Naive thymus-derived CD8-positive, alpha-beta T cell (primary cell): Measurements from ENCODE around the gene VCP. TPM values are rescaled to one million over a fixed set of nuclear protein-coding genes. Genes with fewer than 3 reads are reported as not detected.

Experiments
- ATAC-seq, 2 donors: fragments of 150-1000 bp; cut with Tn5 transposase in 1 of 2; sonication (Bioruptor Pico), chemical (Tn5 transposase) in 1 of 2; 1 replicate in 1 of 2; 2 replicates in 1 of 2; pipeline ENCODE4 v1.10.0; 2021; ENCODE audit warnings: mild to moderate bottlenecking in 2 of 2, moderate library complexity in 2 of 2
- POLR2A ChIA-PET: fragments of 350-600 bp; sonication (Branson Sonifier 250); formaldehyde crosslinking; loops from one replicate; lab custom pipeline; 2021; ENCODE audit warnings: antibody characterized with exemption; lab: Charles Lee
- DNase-seq, 10 donors: peaks; one replicate each; pipeline versions ENCODE4 v3.0.0 to v3.0.0-alpha.2; 2020 to 2022
- H3K27ac Mint-ChIP-seq, 10 donors: one replicate each; pipeline ENCODE4 v1.8.0; 2020 to 2022; ENCODE audit warnings: mild to moderate bottlenecking in 10 of 10, mixed read lengths in 10 of 10, moderate library complexity in 4 of 10, inconsistent platforms in 1 of 10
- H3K27me3 Mint-ChIP-seq, 5 donors: one replicate each; pipeline ENCODE4 v1.8.0; 2021 to 2022; ENCODE audit warnings: mixed read lengths in 5 of 5
- H3K36me3 Mint-ChIP-seq, 3 donors: one replicate each; pipeline ENCODE4 v1.8.0; 2020 to 2022; ENCODE audit warnings: mixed read lengths in 3 of 3, mild to moderate bottlenecking in 2 of 3, inconsistent platforms in 1 of 3
- H3K4me1 Mint-ChIP-seq, 4 donors: one replicate each; pipeline ENCODE4 v1.8.0; 2021 to 2022; ENCODE audit warnings: mixed read lengths in 4 of 4
- H3K4me3 Mint-ChIP-seq, 10 donors: one replicate each; pipeline ENCODE4 v1.8.0; 2020 to 2022; ENCODE audit warnings: mild to moderate bottlenecking in 10 of 10, mixed read lengths in 10 of 10, moderate library complexity in 6 of 10, inconsistent platforms in 1 of 10
- H3K9me3 Mint-ChIP-seq, 9 donors: one replicate each; pipeline ENCODE4 v1.8.0; 2020 to 2022; ENCODE audit warnings: mixed read lengths in 9 of 9, mild to moderate bottlenecking in 3 of 9, inconsistent platforms in 1 of 9, moderate library complexity in 1 of 9
- polyA plus RNA-seq, 3 donors: library from polyadenylated mRNA; unstranded; fragments of 300-500 nt; fragmentation: Illumina TruSeq; gene quantifications; one replicate each; pipeline ENCODE4 v1.2.3, GENCODE V29; 2021
- total RNA-seq, 8 experiments: library from RNA in 2 of 8; stranded (reverse) in 2 of 8; gene quantifications; one replicate each; pipeline ENCODE4 v1.2.3 and lab custom pipeline; 2021 to 2026

VCP gene
- total and polyA plus RNA-seq, 5 experiments from 2014 or later, result 136 to 177 (median 152) TPM

DNA sequence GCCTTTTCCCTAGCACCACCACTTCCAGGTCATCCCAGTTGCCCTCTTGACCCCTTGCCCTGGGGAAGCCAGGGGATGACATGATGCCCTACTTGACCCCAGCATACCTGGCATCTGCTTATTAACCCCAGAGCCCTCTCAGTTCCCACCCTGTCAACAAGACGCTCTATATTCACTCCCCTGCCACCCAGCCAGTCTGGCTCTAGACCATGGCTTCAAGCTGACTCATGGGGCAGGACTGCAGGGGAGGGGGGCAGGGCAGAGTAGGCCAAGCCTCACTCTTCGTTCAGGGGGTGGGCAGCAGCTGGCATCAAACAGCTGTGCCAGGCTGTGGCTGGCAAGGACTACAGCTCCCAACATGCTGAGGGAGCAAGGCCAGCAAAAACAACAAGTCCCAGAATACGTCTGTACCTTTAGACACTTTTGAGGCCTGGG, 37.9 kb upstream of the VCP start:
- H3K9me3 Mint-ChIP-seq, result no peaks in the 10 kb centered on the region
- peak overlapping the region in 9 of 10 donors; percentile 75 to 92 (median 84) for H3K4me3 Mint-ChIP-seq
- POLR2A ChIA-PET, result interaction anchor here (1.3 to 3.4 kb wide), 4 partner anchors 8 to 30 kb away, joined by 4 to 29 read pairs (median 10); partner anchors contain the start of genes FANCG, PIGO and STOML2
- no peak for DNase-seq
- H3K27ac Mint-ChIP-seq, result peak overlapping the region in 6 of 10 donors; percentile 82 to 93 (median 90)
- no peak for ATAC-seq
- peaks cover 0 to 18% (median 6%) of the 10 kb centered on the region in 3 donors for H3K36me3 Mint-ChIP-seq
- no peaks in the 10 kb centered on the region for H3K27me3 Mint-ChIP-seq
- peaks cover 35 to 54% (median 51%) of the 10 kb centered on the region in 4 donors for H3K4me1 Mint-ChIP-seq

DNA sequence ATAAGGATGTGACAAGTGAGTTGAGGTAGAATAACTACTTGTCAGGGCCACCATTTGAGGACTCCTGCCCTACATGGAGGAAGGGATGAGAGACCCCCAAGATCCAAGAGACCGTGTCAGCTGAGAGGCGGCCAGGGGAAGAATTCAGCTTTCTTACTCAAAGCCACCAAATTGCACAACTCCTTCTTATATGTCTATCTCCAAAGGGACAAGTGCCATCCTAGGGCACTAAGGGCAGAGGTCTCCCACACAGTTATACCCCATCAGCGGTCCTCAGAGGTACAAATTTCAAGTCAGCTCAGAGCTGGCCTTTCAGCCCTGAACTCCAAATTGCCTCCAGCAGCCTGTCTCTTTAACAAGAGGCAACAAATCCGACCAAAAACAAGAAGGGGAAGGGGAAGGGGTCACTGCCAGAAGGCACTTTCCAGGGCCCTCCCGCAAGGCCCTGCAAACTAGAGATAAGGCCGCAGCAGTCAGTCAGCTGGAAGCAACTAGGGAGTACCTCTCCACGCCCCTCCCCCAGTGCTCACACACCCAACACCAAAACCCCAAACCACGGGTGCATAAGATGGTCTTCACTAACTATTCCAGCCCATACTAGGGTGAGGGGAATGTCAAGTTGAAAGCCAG, 36.6 kb upstream of the VCP start:
- Mint-ChIP-seq H3K9me3 (no peaks in the 10 kb centered on the region), H3K36me3 (peaks cover 0 to 21% (median 6%) of the 10 kb centered on the region in 3 donors), H3K4me3 (peak overlapping the region in 1 of 10 donors; percentile 9), H3K27me3 (no peaks in the 10 kb centered on the region), H3K27ac (peak overlapping the region in 1 of 10 donors; percentile 60), H3K4me1 (peaks cover 25 to 42% (median 39%) of the 10 kb centered on the region in 4 donors)
- ATAC-seq (no peak), DNase-seq (no peak)
- POLR2A ChIA-PET, result interaction anchor here (2.1 kb wide), 1 partner anchor 37 kb away, joined by 8 read pairs; the partner anchor contains the start of gene VCP

DNA sequence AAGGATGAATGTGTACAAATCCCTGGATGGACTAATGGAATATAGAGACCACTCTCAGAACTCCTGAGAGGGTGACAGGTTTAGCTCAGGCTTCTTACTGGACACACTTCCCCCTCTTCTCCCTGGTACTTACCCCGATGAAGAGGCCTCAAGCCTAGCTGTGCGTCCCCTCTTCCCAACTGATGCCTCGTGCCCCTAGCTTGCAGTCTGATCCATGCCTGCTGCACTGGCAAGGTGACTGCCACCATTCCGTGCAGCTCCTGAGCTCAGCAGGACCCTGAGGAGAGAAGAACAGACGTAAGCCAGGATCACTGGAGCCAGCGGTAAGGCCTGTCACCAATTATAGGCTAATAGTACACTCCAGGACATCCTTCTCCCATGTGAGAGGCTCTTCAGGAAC, 36.0 kb upstream of the VCP start:
- Mint-ChIP-seq H3K9me3 (no peaks in the 10 kb centered on the region), H3K36me3 (peaks cover 0 to 21% (median 6%) of the 10 kb centered on the region in 3 donors), H3K27me3 (no peaks in the 10 kb centered on the region), H3K4me1 (peaks cover 21 to 39% (median 35%) of the 10 kb centered on the region in 4 donors), H3K4me3 (no peak overlapping the region), H3K27ac (peak overlapping the region in 2 of 10 donors; percentile 27 to 43)
- POLR2A ChIA-PET, result interaction anchor here (2.1 kb wide), 1 partner anchor 36 kb away, joined by 8 read pairs; the partner anchor contains the start of gene VCP
- DNase-seq, result no peak
- ATAC-seq, result no peak

DNA sequence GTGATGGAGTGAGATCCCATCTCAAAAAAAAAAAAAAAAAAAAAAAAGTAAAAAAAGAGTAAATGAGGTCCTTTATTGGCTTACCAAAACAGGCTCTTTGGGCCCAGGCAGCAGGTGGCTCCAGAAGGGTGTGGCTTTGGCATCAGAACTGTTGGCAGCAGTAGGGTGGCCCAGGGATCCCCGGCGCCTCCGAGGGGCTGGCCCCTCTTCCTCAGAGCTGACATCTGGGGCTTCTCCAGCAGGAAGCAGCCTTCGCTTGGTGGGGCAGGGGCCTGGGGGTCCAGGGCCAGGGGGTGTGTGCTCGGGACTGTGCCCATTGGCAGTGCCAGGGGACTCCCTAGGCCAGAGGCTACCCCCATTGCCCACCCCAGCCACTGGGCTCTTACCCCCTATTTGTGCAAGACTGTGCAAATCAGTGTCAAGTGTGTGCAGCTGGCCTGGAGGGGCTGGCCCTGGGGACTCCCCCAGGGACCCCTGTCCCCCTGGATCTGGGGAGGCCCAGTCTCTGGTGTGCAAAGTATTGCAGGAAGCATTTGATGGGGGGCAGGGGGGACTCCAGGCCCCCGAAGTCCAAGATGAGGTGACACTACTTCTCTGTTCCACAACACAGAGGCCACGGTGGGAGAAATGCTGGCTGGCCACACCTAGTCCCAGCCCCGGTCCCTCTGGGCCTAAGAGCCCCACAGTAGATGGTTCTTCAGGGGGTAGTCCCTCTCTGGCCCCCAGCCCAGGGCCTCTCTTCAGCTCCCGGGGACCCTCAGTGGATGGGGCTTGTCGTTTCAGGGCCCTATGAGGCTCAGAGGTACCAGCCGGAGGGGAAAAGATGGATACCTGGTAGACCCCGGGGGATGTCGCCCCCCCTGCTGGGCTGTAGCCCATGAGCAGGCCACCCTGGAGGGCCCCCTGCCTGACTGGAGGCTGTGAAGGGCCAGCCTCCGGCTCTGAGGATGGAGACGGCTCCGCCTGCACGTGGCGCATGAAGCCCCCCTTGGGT, 35.2 kb upstream of the VCP start:
- Mint-ChIP-seq H3K27me3 (no peaks in the 10 kb centered on the region), H3K4me1 (peaks cover 26 to 46% (median 38%) of the 10 kb centered on the region in 4 donors), H3K27ac (peak overlapping the region in 1 of 10 donors; percentile 56), H3K9me3 (no peaks in the 10 kb centered on the region), H3K36me3 (peaks cover 0 to 23% (median 6%) of the 10 kb centered on the region in 3 donors), H3K4me3 (peak overlapping the region in 1 of 10 donors; percentile 33)
- ATAC-seq (no peak), DNase-seq (no peak)
- POLR2A ChIA-PET, result interaction anchor here (0.6 to 2.1 kb wide), 5 partner anchors 27 to 1221 kb away, joined by 3 to 8 read pairs (median 5); partner anchors contain the start of genes FANCG and VCP

DNA sequence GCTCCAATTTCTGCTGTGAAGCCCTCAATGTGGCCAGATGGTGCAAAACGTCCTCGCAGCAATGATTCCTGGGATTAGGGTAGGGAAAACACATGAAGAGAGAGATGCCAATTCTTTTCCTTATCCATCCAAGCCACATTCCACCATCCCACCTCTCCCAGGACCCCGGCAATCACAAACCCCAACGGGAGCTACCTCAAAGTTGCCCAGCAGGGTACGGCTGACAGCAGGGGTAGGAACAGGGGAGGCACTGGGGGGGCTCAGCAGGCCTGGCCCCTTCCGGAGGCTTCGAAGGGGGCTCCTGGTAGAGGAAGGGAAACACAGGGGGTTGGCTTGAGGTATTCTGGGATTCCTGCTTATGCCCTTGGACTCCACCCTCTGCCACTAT, 33.9 kb upstream of the VCP start:
- Mint-ChIP-seq H3K36me3 (peaks cover 0 to 23% (median 6%) of the 10 kb centered on the region in 3 donors), H3K9me3 (no peaks in the 10 kb centered on the region), H3K27ac (peak overlapping the region in 1 of 10 donors; percentile 57), H3K4me1 (peaks cover 22 to 48% (median 40%) of the 10 kb centered on the region in 4 donors), H3K27me3 (no peaks in the 10 kb centered on the region), H3K4me3 (no peak overlapping the region)
- POLR2A ChIA-PET, result interaction anchor here (0.6 to 2.0 kb wide), 2 partner anchors 8 to 34 kb away, joined by 3 to 6 read pairs; partner anchors contain the start of gene VCP
- DNase-seq (no peak), ATAC-seq (no peak)

DNA sequence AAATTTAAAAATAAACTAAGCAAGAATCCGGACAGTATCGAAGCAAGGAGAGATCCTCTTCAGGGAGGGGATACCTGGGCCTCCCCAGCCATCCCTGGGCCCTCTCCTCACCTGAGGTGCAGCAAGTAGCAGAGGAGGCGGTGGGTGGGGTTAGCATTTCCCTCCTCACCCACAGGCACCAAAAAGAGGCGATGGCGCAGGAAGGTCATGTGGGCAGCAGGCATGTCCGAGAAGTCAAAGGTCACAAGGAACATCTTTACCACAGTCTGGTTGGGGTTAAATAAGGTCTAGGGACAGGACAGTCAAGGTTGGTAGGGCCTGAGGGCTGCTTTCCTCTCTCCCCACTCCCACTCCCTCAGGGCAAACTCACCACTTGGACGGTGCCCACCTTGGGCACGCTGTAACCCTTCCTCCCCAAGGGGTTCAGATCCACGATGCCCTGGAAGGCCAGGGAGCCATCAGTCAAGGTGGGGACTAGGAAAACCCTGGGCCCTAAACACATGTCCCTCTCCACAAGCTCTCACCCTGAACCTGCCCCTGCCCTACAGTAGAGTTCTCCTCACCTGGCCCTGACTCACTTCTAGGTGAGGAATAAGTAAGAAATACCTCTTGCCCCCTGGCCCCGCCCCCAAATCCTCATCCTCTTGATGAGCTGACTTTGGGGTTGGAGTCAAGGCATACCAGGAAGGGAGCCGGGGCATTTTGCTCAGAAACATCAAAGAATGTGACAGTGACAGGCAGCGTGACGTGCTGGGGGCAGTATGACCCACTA, 33.3 kb upstream of the VCP start:
- Mint-ChIP-seq H3K27ac (peak overlapping the region in 1 of 10 donors; percentile 57), H3K9me3 (no peaks in the 10 kb centered on the region), H3K36me3 (peaks cover 0 to 28% (median 6%) of the 10 kb centered on the region in 3 donors), H3K27me3 (no peaks in the 10 kb centered on the region), H3K4me3 (peak overlapping the region in 1 of 10 donors; percentile 43), H3K4me1 (peaks cover 23 to 48% (median 41%) of the 10 kb centered on the region in 4 donors)
- POLR2A ChIA-PET, result interaction anchor here (0.6 to 2.0 kb wide), 2 partner anchors 9 to 33 kb away, joined by 3 to 6 read pairs; partner anchors contain the start of gene VCP
- ATAC-seq, result no peak
- no peak for DNase-seq

DNA sequence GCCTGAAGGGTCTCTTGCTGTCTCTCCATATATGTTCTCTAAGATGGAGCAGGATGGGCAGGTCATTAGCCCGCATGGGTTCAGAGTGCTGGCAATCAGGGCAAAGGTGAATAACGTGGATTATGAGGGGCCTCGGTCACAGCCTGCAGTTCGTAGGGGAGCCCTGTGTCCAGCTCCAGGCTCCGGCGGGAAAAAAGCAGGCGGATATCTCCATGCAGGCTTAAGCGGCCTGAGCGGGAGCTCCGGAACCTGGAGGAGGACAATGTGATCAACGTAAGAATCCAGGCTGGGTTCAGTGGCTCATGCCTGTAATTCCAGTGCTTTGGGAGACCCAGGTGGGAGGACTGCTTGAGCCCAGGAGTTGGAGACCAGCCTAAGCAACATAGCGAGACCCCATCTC, 32.7 kb upstream of the VCP start:
- ATAC-seq, result no peak
- peak overlapping the region in 3 of 10 donors; percentile 6 to 19 (median 8) for H3K27ac Mint-ChIP-seq
- H3K4me3 Mint-ChIP-seq, result no peak overlapping the region
- DNase-seq, result no peak
- peaks cover 23 to 48% (median 39%) of the 10 kb centered on the region in 4 donors for H3K4me1 Mint-ChIP-seq
- no peaks in the 10 kb centered on the region for H3K9me3 Mint-ChIP-seq
- POLR2A ChIA-PET, result interaction anchor here (0.9 to 3.4 kb wide), 2 partner anchors 9 to 10 kb away, joined by 3 to 26 read pairs; partner anchors contain the start of genes ATOSB and PIGO
- peaks cover 0 to 34% (median 9%) of the 10 kb centered on the region in 3 donors for H3K36me3 Mint-ChIP-seq
- no peaks in the 10 kb centered on the region for H3K27me3 Mint-ChIP-seq

DNA sequence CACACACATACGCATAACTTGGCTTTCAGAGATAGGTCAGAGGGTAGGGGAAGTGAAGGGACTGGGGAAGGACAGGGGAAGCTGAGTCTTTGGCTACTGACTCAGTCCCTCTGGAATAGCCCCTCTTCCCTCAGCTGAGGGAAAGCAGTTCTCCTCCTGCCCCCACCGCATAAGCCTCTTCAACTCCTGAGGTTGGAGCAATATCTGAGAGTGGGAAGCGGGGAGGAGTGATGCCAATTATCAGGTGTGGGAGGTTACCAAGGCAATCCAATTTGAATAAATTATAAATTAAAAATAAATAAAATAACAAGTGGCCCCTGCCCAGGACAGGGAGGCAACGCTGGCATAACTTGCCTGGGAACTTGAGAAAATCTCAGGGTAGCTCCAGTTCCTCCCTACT, 32.2 kb upstream of the VCP start:
- no peaks in the 10 kb centered on the region for H3K9me3 Mint-ChIP-seq
- POLR2A ChIA-PET, result interaction anchor here (0.9 to 4.4 kb wide), 4 partner anchors 8 to 57 kb away, joined by 3 to 30 read pairs (median 14); partner anchors contain the start of genes ATOSB, PIGO, UNC13B and VCP
- ATAC-seq (no peak), DNase-seq (no peak)
- no peaks in the 10 kb centered on the region for H3K27me3 Mint-ChIP-seq
- H3K4me1 Mint-ChIP-seq, result peaks cover 21 to 49% (median 35%) of the 10 kb centered on the region in 4 donors
- H3K27ac Mint-ChIP-seq, result peak overlapping the region in 7 of 10 donors; percentile 20 to 99 (median 95)
- H3K36me3 Mint-ChIP-seq, result peaks cover 0 to 40% (median 9%) of the 10 kb centered on the region in 3 donors
- H3K4me3 Mint-ChIP-seq, result no peak overlapping the region

DNA sequence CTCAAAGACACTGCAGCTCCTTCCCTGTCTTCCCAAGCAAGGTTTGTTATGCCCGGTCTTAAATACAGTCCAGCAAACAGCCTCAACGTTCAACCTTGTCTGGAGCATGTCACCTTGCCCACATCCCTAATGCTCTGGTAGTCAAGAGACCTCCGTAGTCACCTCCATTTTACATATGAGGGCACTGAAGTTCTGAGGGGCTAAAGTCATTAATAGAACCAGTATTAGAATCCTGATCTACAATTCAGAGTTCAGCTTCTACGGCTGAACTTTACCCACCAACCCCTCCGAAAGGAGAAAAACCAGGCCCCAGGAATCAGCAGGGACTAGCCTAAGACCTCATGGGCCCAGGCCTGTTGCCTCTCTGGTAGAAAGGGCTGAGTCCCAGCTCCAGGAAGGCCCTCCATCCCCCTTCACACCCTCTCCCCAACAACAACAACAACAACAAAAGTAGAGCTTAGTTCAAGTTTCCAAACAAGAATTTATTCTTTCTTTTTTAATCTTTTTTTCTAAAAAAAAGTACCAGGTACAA, 31.3 kb upstream of the VCP start:
- peaks cover 20 to 44% (median 33%) of the 10 kb centered on the region in 4 donors for H3K4me1 Mint-ChIP-seq
- no peaks in the 10 kb centered on the region for H3K9me3 Mint-ChIP-seq
- H3K27ac Mint-ChIP-seq, result peak overlapping the region; percentile 95 to 100 (median 99)
- peaks cover 0 to 47% (median 11%) of the 10 kb centered on the region in 3 donors for H3K36me3 Mint-ChIP-seq
- H3K4me3 Mint-ChIP-seq, result peak overlapping the region; percentile 88 to 97 (median 93)
- POLR2A ChIA-PET, result interaction anchor here (0.7 to 4.4 kb wide), 7 partner anchors 8 to 711 kb away, joined by 3 to 30 read pairs (median 26); partner anchors contain the start of genes ATOSB, FANCG, HINT2 and UNC13B
- no peaks in the 10 kb centered on the region for H3K27me3 Mint-ChIP-seq
- ATAC-seq, result peak in 1 of 2 donors; percentile 31
- DNase-seq, result no peak

DNA sequence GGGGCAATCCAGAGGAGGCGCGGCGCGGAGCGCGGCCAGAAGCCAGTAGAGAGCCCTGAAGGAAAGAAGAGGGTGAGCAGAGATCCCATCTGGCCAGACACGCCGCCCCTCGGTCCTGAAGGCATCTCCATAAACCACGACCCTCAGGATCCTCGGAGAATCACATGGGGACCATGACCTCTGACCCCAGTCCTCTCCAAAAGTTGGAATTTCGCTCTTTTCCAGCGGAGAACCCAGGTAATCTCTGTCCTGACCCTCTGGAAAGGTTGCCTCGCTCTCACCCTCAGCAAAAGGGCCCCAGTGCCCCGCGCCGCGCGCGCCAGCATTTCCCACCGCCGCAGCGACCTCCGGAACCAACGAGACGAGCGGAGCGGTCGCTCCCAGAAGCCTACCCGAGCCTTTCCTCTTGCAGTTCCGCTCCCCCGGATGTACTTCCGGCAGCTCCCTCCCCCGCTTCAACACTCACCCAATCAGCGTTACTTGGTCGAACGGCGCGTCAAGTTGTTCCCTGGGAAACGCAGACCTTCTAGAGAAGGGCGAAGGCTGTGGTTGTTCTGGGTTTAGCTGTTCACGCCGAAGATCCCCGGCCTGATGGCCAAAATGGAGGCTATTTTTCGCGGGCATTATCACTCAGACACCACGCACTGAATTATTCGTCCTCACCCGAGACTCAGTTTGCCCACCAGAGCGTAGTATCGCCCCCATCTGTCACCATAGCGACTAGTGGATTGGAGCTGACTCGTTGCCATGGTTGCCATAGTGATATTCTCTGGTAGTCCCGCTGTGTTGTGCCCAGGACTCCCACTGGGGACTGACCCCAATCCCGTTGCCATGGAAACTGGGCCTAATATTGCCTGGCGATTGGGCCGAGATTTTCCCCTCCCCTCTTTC, 30.6 kb upstream of the VCP start, which contains the start of gene STOML2:
STOML2 (minus strand) TSS at position 363 of the 891 bp plus-strand sequence; CDS start at position 326, 37 bp downstream.
- peaks cover 0 to 42% (median 11%) of the 10 kb centered on the region in 3 donors for H3K36me3 Mint-ChIP-seq
- H3K4me1 Mint-ChIP-seq, result peaks cover 20 to 44% (median 33%) of the 10 kb centered on the region in 4 donors
- peak within 1 kb of the TSS; percentile 95 to 100 (median 99) for H3K27ac Mint-ChIP-seq
- H3K27me3 Mint-ChIP-seq, result no peaks in the 10 kb centered on the region
- H3K4me3 Mint-ChIP-seq, result peak within 1 kb of the TSS; percentile 88 to 97 (median 93)
- ATAC-seq (peak; percentile 94 to 97), DNase-seq (peak; percentile 75 to 97 (median 90))
- H3K9me3 Mint-ChIP-seq, result no peaks in the 10 kb centered on the region
- POLR2A ChIA-PET, result interaction anchor here (0.7 to 4.4 kb wide), 7 partner anchors 9 to 711 kb away, joined by 3 to 30 read pairs (median 26); partner anchors contain the start of genes ATOSB, FANCG, HINT2 and VCP
